Measurements from ENCODE around the gene PCDH7. TPM values are rescaled to one million over a fixed set of nuclear protein-coding genes. Genes with fewer than 3 reads are reported as not detected.

Gene PCDH7
- total RNA-seq, 1 donor from 2014 or later = 8.2 TPM

DNA sequence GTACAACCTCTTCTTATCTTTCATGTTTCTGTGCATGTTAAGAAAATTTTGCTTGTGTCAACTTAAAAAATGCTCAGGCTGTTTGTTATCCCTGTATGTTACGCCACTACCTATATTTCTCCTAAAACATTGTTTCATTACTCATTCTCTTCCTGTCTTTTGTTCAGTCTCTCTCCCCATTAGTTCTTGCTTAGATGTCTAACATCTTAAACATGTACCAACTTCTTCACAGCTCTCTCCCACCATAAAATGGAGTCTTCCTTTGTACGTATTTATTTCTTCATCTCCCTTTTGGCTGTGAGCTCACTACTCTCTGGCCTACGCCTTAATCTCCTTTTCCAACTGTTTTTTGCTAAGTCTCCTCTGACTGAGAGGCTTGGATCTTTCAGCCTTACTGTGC lies 36.4 kb downstream of the PCDH7 start:
- DNase-seq (ENCODE audit: low read depth) = no peak
- H3K36me3 ChIP-seq (ENCODE audit: control insufficient read depth, insufficient read depth, low read length) = no peaks in the 10 kb centered on the region
- TF ChIP-seq, protein P1, sequence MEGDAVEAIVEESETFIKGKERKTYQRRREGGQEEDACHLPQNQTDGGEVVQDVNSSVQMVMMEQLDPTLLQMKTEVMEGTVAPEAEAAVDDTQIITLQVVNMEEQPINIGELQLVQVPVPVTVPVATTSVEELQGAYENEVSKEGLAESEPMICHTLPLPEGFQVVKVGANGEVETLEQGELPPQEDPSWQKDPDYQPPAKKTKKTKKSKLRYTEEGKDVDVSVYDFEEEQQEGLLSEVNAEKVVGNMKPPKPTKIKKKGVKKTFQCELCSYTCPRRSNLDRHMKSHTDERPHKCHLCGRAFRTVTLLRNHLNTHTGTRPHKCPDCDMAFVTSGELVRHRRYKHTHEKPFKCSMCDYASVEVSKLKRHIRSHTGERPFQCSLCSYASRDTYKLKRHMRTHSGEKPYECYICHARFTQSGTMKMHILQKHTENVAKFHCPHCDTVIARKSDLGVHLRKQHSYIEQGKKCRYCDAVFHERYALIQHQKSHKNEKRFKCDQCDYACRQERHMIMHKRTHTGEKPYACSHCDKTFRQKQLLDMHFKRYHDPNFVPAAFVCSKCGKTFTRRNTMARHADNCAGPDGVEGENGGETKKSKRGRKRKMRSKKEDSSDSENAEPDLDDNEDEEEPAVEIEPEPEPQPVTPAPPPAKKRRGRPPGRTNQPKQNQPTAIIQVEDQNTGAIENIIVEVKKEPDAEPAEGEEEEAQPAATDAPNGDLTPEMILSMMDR (IDR thresholded peaks at IDR 0.05; ENCODE audit: insufficient read depth, low read length, poor library complexity, severe bottlenecking) = no peak
- H3K4me3 ChIP-seq (ENCODE audit: low read depth, low read length) = no peak overlapping the region
- H3K27me3 ChIP-seq (ENCODE audit: control insufficient read depth, insufficient read depth, low read length) = no peaks in the 10 kb centered on the region

DNA sequence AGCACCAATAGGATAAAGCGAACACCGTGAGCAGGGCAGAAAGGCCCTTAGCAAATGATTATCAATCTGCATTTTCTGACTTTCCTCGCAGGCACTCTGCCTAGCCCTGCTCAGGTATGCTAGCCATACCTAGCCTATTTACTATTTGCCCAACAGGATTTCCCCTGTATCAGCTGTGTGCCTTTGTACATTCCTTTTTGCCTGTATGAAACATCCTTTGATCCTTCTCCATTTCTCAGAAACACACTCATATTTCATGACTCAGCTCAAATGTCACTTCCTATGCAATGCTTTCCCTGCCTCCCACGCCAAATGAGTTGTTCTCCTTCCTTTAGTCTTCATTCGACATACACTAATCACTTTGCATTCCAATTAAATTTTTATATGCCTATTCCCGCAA lies 37.2 kb downstream of the PCDH7 start:
- TF ChIP-seq, protein P1 (IDR thresholded peaks at IDR 0.05; ENCODE audit: insufficient read depth, low read length, poor library complexity, severe bottlenecking) = no peak
- Histone ChIP-seq H3K27me3 (ENCODE audit: control insufficient read depth, insufficient read depth, low read length) (no peaks in the 10 kb centered on the region), H3K36me3 (ENCODE audit: control insufficient read depth, insufficient read depth, low read length) (no peaks in the 10 kb centered on the region), H3K4me3 (ENCODE audit: low read depth, low read length) (no peak overlapping the region)
- peak; percentile 73 for DNase-seq (ENCODE audit: low read depth)

DNA sequence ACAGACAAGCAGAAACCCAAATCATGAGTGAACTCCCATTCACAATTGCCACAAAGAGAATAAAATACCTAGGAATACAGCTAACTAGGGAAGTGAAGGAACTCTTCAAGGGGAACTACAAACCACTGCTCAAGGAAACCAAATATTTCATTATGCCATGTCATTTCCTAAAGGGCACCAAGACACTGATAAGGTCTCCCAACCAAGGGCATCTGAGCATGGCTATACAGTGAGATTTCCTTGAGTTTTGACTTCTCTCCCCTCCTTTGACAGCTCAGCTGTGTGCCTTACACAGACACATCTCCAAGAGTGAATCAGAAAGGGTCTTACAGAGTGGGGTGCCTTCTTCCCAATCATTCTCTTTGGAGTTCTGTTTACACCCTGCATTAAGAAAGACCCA lies 40.4 kb downstream of the PCDH7 start:
- TF ChIP-seq, protein P1 (IDR thresholded peaks at IDR 0.05; ENCODE audit: insufficient read depth, low read length, poor library complexity, severe bottlenecking) = no peak
- H3K36me3 ChIP-seq (ENCODE audit: control insufficient read depth, insufficient read depth, low read length) = no peaks in the 10 kb centered on the region
- no peak overlapping the region for H3K4me3 ChIP-seq (ENCODE audit: low read depth, low read length)
- no peaks in the 10 kb centered on the region for H3K27me3 ChIP-seq (ENCODE audit: control insufficient read depth, insufficient read depth, low read length)
- DNase-seq (ENCODE audit: low read depth) = no peak

DNA sequence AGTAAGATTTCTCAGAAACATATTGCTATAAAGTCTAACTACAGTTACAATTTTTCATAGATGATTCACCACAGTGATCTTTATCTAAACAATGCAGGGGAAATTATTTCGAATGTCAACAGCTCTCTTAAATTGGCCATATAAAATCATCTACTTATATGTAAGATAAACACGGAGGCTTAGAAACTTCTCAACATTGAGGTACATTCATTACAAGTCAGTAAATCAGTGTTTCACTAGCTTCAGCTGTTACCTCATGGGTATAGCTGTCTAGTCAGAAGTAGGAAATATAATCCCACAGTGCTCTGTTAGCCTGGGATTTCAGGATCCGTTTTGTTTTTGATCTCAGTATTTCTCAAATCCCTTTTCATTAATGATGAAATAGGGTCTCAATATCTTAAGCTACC lies 43.2 kb downstream of the PCDH7 start:
- Histone ChIP-seq H3K36me3 (ENCODE audit: control insufficient read depth, insufficient read depth, low read length) (no peaks in the 10 kb centered on the region), H3K4me3 (ENCODE audit: low read depth, low read length) (no peak overlapping the region), H3K27me3 (ENCODE audit: control insufficient read depth, insufficient read depth, low read length) (no peaks in the 10 kb centered on the region)
- TF ChIP-seq, protein P1 (IDR thresholded peaks at IDR 0.05; ENCODE audit: insufficient read depth, low read length, poor library complexity, severe bottlenecking) = no peak
- no peak for DNase-seq (ENCODE audit: low read depth)

DNA sequence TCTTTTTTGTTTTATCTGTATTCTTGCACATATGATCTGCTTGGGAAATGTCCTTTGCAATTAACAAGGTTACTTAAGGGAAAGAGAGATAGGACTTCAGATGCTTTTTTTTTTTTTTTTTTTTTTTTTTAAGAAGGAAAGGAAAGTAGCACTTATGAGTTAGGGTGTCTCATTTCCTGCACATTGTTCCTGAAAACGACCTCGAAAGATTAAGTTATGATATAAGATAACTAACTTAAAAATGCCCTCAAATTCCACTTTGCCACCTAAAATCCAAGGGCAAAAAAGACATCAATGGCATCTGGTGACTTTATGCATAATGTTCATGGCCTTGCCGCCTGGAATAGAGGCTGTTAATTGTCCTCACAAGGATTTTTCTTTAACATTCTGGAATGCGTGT lies 44.9 kb downstream of the PCDH7 start:
- H3K4me3 ChIP-seq (ENCODE audit: low read depth, low read length) = no peak overlapping the region
- no peaks in the 10 kb centered on the region for H3K27me3 ChIP-seq (ENCODE audit: control insufficient read depth, insufficient read depth, low read length)
- H3K36me3 ChIP-seq (ENCODE audit: control insufficient read depth, insufficient read depth, low read length) = no peaks in the 10 kb centered on the region
- DNase-seq (ENCODE audit: low read depth) = no peak
- TF ChIP-seq, protein P1 (IDR thresholded peaks at IDR 0.05; ENCODE audit: insufficient read depth, low read length, poor library complexity, severe bottlenecking) = no peak

DNA sequence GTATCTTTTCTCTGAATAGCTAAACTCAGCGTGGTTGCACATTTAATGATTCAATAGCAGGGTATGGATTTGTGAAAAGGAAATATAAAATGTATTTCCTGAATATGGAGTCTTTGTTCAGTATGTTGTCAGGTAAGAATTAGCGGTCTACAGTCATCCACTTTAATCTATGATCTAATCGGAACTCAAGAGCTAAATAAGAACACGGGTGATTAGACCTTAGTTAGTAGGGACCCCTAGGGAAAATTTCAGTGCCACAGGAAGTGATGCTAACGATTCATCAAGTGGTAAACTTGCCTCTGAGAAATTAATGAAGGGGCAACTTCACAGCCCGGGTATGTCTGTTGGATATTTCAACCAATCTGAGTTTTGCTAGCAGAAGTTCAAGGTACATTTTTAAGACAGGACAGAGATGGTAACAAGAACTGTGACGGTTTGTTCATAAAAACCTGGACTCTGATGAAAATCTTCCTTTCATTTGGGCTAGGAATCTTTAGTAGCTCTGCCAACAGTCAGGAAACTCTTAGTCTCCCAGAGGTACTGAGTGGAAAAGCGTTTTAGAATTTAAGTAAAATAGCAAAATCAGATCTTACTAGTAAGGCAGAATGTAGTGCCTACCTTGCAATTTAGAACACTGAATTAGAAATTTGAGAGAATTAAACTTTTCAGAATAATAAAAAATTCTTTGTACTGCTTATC lies 47.1 kb downstream of the PCDH7 start:
- DNase-seq (ENCODE audit: low read depth) = no peak
- H3K4me3 ChIP-seq (ENCODE audit: low read depth, low read length) = no peak overlapping the region
- TF ChIP-seq, protein P1 (IDR thresholded peaks at IDR 0.05; ENCODE audit: insufficient read depth, low read length, poor library complexity, severe bottlenecking) = no peak

More for the DNA sequence above, 47.1 kb downstream of the PCDH7 start:
- H3K27me3 ChIP-seq (ENCODE audit: control insufficient read depth, insufficient read depth, low read length) = no peaks in the 10 kb centered on the region
- no peaks in the 10 kb centered on the region for H3K36me3 ChIP-seq (ENCODE audit: control insufficient read depth, insufficient read depth, low read length)
